ENCODE results near the gene BNIP3.

Gene BNIP3

DNA sequence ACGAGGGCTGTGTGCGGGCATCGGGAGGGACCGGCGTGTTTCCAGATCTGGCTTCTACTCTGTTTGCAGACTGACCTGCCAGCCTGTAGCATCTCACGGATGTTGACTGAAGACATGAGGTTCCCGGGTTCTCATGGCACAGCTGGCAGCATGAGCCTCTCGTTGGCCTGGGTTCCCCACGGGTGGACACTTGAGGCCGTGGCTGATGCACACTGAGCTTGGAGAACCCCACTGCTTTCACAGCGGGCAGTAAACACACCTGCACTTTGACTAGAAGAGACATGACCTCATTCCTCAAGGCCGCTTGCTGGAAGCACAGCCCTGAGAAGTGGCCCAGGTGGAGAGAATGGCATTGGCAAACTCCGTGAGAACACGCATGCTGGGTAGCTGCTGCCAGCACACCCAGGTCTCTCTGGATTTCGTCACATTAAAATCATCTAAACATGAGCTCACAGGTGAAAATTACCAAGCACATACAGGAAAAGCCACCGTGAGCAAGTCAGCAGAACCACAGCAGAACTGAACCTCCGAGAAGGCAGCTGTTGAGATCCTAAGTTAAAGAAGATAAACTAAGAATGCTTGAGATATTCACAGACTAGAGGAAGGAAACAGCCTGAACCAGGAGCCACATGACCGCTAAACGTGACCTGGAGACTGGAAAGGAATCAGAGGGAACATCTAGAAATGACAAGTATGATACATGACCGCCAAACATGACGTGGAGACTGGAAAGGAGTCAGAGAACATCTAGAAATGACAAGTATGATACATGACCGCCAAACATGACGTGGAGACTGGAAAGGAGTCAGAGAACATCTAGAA, 32.5 kb downstream of the BNIP3 start:
- no peak for DNase-seq

DNA sequence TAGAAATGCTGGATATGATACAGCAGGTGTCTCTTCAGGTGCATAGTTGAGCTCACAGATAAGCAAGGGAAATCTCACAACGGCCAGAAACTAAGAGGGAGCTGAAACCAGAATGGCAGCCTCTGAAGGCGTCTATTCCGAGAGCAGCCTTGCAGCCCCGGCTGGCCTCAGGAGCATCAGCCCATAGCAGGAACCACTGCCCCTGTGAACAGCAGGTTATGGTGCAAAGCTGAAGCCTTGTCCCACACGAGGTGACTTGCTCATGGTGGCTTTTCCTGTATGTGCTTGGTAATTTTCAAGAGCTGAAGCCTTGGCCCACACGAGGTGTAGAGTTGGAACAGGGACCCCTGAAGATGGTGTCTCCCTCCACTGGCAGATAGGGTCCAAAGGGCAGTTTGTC, 33.2 kb downstream of the BNIP3 start:
- no peak for DNase-seq

DNA sequence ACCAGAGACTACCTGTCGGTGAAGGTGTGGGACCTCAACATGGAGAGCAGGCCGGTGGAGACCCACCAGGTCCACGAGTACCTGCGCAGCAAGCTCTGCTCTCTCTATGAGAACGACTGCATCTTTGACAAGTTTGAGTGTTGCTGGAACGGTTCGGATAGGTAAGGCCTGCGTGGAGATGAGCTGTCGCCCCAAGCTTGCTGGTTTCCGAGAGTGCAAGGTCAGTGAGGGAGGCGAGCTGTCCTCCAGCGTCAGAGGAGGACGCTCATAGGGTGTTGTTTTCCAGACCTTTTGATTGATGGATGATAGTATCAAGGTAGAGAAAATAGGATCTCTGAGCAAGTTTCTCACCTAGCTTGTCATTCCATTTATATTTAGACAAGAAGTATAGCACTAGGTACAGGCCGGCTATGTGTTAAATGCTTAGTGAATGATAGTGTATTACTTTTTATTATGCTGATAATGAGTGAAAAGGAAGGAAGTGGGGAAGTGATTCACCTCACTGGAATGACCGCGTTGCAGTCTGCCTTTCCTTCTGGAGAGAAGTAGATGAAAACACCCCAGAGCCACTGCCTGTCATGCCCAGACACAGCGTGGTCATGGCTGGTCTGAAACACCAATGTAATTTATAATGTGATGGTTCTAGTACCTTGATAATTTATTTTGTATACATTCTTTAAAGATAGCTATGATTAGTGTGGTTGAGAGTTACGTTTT, 33.9 kb downstream of the BNIP3 start:
- DNase-seq = no peak

GRCh38 chr10:131946880-131947279, 34.8 kb downstream of the BNIP3 start:
- DNase-seq = no peak

GRCh38 chr10:131946321-131946751, 35.4 kb downstream of the BNIP3 start:
- no peak for DNase-seq

DNA sequence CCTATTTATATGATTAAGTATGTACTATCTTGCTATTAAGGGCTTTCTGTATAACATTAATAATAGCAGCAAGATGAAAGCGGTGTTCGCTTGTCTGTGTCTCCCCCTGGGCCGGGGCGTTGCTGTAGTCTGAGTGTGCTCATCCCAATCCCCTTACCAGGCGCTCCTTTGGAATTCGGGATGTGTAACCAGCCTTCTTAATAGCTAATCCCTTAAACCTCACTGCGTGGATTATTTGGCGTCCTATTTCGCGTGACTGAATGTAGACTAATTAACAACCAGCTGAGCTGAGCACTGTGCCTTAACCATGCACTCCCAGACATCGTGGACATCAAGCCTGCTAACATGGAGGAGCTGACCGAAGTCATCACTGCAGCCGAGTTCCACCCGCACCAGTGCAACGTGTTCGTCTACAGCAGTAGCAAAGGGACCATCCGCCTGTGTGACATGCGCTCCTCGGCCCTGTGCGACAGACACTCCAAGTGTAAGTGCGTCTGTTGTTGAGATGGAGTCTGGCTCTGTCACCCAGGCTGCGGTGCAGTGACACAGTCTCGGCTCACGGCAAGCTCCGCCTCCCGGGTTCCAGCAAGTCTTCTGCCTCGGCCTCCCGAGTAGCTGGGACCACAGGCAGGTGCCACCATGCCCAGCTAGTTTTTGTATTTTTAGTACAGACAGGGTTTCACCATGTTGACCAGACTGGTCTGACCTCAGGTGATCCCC, 36.6 kb downstream of the BNIP3 start:
- no peak for DNase-seq

- DNase-seq = no peak
These were observed 37.3 kb downstream of the BNIP3 start for GRCh38 chr10:131944412-131944811.

GRCh38 chr10:131943021-131943814, 38.5 kb downstream of the BNIP3 start:
- DNase-seq = no peak

DNA sequence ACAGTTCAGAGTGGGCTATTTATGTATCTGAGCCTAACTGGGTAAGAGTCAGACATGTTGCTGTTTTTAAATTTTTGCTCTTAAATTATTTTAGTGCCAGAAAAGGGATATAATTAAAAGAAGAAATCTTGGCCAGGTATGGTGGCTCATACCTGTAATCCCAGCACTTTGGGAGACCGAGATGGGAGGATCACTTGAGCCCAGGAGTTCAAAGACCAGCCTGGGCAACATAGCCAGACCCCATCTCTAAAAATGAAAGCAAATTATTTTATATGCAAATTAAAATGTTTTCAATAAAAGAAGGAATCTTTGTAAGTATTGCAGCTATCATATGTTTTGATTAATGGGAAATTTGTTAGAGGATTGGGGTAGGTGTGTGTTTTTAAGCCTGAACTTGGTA, 39.3 kb downstream of the BNIP3 start:
- no peak for DNase-seq

GRCh38 chr10:131938681-131939080, 43.0 kb downstream of the BNIP3 start:
- DNase-seq = no peak

DNA sequence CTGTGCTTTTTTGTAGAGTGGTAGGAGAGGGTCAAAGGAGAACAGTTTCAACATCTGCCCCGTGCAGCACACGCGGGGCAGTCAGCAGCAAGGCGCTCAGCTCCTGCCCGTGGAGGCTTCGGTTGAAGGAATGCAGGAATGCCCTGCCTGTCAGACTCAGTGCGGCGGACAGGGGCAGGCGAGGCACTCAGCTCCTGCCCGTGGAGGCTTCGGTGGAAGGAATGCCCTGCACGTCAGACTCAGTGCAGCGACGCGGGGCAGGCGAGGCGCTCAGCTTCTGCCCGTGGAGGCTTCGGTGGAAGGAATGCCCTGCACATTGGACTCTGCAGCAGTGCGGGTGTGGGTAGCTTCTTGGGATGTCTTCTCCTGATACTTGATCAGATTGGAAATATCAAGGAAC, 43.9 kb downstream of the BNIP3 start:
- DNase-seq = no peak

- DNase-seq = no peak
These were observed 45.0 kb downstream of the BNIP3 start for GRCh38 chr10:131936736-131937135.

DNA sequence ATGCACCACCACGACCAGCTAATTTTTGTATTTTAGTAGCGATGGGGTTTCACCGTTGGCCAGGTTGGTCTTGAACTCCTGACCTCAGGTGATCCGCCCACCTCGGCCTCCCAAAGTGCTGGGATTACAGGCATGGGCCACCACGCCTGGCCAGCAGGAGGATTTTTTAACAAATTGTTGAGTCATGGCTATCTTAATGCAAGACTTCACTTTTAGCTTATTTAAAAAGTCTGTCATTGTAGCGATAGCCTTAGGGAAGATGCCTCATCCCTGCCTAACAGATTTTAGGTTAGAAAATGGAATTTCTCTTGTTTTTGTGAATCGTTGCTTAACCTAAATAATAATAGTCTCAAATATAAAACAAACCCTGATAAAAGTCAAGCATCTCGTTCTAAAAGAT, 45.4 kb downstream of the BNIP3 start:
- DNase-seq = no peak

- no peak for DNase-seq
These were observed 46.5 kb downstream of the BNIP3 start for GRCh38 chr10:131935260-131935659.

DNA sequence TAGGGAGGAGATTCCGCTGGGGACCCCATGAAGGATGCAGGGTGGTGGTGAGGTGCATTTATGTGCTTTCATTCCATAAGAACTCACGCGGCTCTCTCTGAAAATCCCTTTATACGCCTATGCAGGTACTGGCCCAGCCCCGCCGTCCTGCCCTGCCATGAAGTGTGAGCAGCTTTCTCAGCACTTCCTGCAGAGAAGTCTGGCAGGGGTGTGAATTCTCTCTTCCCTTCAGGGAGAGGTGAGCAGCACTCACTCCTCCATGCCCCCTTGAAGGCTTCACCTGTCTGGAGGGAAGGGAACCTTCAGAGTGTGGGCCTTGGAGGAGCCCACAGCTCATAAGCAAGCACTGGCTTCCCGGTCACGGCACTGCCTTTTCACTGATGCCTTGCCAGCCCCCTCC, 47.0 kb downstream of the BNIP3 start:
- DNase-seq = no peak

DNA sequence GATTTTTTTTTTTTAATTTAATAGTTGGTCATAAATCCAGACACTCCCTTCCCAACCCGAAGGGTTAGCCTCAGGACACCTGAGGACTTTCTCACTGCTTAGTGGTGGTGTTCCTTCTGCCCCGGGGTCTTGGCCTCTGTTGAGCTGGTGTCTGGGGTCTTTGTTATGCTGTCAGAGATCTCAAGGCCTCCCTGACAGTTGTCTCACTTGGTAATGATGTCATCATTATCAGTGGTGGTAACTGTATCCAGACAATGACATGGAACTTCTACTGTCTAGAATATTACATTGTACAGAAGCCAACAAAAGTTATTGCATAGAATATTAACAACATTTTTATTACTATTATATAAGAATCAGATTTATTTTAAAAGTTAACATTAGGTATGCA, 48.0 kb downstream of the BNIP3 start:
- DNase-seq = no peak

GRCh38 chr10:131933016-131933695, 48.6 kb downstream of the BNIP3 start:
- DNase-seq = no peak

DNA sequence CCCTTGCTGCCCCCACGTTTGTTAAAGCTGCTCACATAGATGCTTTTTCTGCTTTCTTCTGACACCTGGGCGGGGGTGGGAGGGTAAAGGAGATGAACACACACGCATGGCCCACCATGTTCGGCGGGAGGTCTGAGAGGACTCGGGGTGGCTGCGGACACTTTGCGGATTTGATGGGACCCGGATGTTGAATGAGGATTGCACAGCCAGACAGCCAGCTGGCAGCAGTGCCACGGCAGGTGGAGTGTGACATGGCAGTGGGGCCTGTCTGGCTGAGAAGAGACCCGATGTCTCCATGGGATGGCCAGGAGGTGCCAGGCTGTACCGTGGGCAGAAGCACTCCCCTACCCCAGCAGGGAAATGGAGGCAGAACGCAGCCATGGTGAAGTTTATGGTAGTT, 49.7 kb downstream of the BNIP3 start:
- DNase-seq = no peak

- DNase-seq = no peak
These were observed 51.0 kb downstream of the BNIP3 start for GRCh38 chr10:131930586-131931330.

DNA sequence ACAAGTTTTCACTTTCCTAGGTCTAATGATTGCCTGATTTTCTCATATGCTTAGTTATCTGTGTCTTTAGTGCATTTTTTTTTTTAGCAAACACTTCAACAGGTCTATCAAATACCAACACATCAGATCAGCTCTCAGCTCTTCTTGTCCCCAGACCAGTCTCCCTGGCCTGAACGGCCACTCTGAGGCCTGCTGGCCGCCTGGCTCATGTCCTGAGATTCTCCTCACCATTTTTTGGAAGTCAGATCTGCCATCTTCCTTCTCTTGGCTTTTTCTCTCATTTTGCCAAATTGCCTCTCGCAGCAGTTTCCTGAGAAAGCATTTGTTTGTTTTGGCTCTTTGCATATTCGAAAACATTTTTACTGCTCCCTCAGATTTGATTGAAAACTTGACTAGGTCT, 51.6 kb downstream of the BNIP3 start:
- DNase-seq = no peak

GRCh38 chr10:131929122-131929845, 52.4 kb downstream of the BNIP3 start:
- DNase-seq = no peak
